ENCODE data around the gene TMBIM4. TPM values are rescaled to one million over a fixed set of nuclear protein-coding genes. Genes with fewer than 3 reads are reported as not detected.
A peak's percentile ranks its signal among the peaks of the same experiment; 100 is the strongest.

TMBIM4 gene
- total RNA-seq, 2 donors from 2014 or later = 130 to 168 TPM

DNA sequence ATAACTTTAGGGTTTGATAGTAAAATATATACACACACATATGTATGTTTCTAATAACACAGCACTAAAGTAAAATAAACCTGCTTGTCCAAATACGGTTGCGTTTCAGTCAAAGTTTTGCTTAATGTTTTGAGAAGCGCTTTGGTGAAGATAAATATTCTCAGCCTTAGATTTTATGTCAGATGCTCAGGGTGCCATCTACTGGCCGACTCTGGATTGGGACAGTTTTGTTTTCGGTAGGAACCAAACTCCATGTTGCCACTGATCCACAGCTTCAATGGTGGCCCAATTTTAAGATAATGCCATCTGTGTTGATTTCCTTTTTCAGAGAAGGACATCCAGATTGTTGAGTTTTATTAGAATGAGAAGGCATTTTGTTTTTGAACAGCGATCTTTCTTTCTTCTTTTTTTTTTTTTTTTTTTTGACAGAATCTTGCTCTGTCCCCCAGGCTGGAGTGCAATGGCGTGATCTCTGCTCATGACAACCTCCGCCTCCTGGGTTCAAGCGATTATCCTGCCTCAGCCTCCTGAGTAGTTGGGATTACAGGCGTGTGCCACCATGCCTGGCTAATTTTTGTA, 82.3 kb downstream of the TMBIM4 start:
- H3K9ac ChIP-seq (ENCODE audit: low read depth in 2 of 2, low read length in 2 of 2) = no peak overlapping the region
- peak; percentile 66 for DNase-seq
- intact Hi-C loops (cut with DNase I) = loop anchor here (5.0 to 10.0 kb wide), 2 partner anchors 523 to 780 kb away; no protein-coding TSS in a partner anchor
- no peaks in the 10 kb centered on the region for H3K9me3 ChIP-seq
- TF ChIP-seq, protein P1, sequence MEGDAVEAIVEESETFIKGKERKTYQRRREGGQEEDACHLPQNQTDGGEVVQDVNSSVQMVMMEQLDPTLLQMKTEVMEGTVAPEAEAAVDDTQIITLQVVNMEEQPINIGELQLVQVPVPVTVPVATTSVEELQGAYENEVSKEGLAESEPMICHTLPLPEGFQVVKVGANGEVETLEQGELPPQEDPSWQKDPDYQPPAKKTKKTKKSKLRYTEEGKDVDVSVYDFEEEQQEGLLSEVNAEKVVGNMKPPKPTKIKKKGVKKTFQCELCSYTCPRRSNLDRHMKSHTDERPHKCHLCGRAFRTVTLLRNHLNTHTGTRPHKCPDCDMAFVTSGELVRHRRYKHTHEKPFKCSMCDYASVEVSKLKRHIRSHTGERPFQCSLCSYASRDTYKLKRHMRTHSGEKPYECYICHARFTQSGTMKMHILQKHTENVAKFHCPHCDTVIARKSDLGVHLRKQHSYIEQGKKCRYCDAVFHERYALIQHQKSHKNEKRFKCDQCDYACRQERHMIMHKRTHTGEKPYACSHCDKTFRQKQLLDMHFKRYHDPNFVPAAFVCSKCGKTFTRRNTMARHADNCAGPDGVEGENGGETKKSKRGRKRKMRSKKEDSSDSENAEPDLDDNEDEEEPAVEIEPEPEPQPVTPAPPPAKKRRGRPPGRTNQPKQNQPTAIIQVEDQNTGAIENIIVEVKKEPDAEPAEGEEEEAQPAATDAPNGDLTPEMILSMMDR (IDR thresholded peaks at IDR 0.05) = peak; percentile 71
- no peak overlapping the region for H3K4me3 ChIP-seq
- H3K4me1 ChIP-seq = no peaks in the 10 kb centered on the region
- H3K27me3 ChIP-seq = no peaks in the 10 kb centered on the region
- H3K36me3 ChIP-seq = no peaks in the 10 kb centered on the region
- H3K27ac ChIP-seq = no peak overlapping the region

DNA sequence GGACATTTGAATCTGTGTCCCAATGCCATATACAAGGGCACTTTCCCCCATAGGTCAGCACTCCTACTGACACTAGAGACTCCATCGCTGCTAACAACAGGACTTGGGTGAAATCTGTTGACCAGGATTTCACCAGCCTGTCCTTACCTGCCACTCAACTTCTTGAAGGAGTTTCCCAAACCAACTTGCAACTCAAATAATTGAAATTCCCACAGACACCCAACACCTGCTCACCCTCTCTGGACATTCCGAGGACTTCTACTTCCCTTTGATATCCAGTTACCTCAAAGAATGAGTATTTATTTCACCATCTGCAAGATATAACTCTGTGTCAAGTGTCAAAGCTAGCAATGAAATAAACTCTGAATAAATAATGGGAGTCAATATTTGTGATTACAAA, 83.8 kb downstream of the TMBIM4 start:
- intact Hi-C loops (cut with DNase I) = loop anchor here (5.0 to 10.0 kb wide), 2 partner anchors 521 to 779 kb away; no protein-coding TSS in a partner anchor

More for the DNA sequence above, 83.8 kb downstream of the TMBIM4 start:
- no peaks in the 10 kb centered on the region for H3K4me1 ChIP-seq
- no peaks in the 10 kb centered on the region for H3K36me3 ChIP-seq
- DNase-seq = no peak
- no peak overlapping the region for H3K4me3 ChIP-seq
- no peaks in the 10 kb centered on the region for H3K9me3 ChIP-seq
- H3K27ac ChIP-seq = no peak overlapping the region
- TF ChIP-seq, protein P1 (IDR thresholded peaks at IDR 0.05) = no peak
- no peak overlapping the region for H3K9ac ChIP-seq (ENCODE audit: low read depth in 2 of 2, low read length in 2 of 2)
- no peaks in the 10 kb centered on the region for H3K27me3 ChIP-seq

Other genes starting within 250 kb of the TMBIM4 start
- 10 to 100 TPM; 21.0 to 28.5 TPM for gene LLPH, start 39.2 kb downstream of the TMBIM4 start, total RNA-seq
- gene IRAK3, start 19.2 kb upstream of the TMBIM4 start, total RNA-seq = 1 to 10 TPM; 3.3 to 3.6 TPM
- gene HELB, start 132.5 kb upstream of the TMBIM4 start, total RNA-seq = 1 to 10 TPM; 4.5 to 5.2 TPM

Measured in colonic mucosa (tissue), 4 donors.